GM19324 (cell line): ENCODE measurements around the gene ITPR2.
"Not testable (repeated sequence)": the region's sequence is repeated elsewhere in the genome, so short reads cannot be mapped to it uniquely, and the experiment has no call there.

ENCODE experiments used
- ATAC-seq: cut with Tn5 transposase; IDR thresholded peaks from one replicate; pipeline ENCODE4 v1.9.1; 2021; ENCODE audit warnings: mild to moderate bottlenecking, moderate library complexity; ENCODE audit not compliant: unreplicated experiment, low FRiP score

Gene ITPR2

GRCh38 chr12:26546535-26547314 lies 286.3 kb downstream of the ITPR2 start:
- no peak for ATAC-seq

GRCh38 chr12:26539131-26539530 lies 293.9 kb downstream of the ITPR2 start:
- no peak for ATAC-seq

GRCh38 chr12:26537651-26538050 lies 295.3 kb downstream of the ITPR2 start:
- ATAC-seq: no peak

GRCh38 chr12:26537126-26537525 lies 295.9 kb downstream of the ITPR2 start:
- no peak for ATAC-seq

GRCh38 chr12:26535826-26536225 lies 297.2 kb downstream of the ITPR2 start:
- ATAC-seq: no peak

GRCh38 chr12:26534071-26534470 lies 298.9 kb downstream of the ITPR2 start:
- ATAC-seq: no peak

- no peak for ATAC-seq
These were observed 299.8 kb downstream of the ITPR2 start for GRCh38 chr12:26533211-26533610.

- no peak for ATAC-seq
These were observed 302.5 kb downstream of the ITPR2 start for GRCh38 chr12:26530461-26530860.

GRCh38 chr12:26528943-26529342 lies 304.1 kb downstream of the ITPR2 start:
- ATAC-seq: no peak

- no peak for ATAC-seq
These were observed 305.3 kb downstream of the ITPR2 start for GRCh38 chr12:26527682-26528081.

GRCh38 chr12:26524862-26525465 lies 308.0 kb downstream of the ITPR2 start:
- ATAC-seq: no peak

GRCh38 chr12:26523708-26524150 lies 309.3 kb downstream of the ITPR2 start:
- no peak for ATAC-seq

- ATAC-seq: no peak
These were observed 312.1 kb downstream of the ITPR2 start for GRCh38 chr12:26520869-26521268.

GRCh38 chr12:26520109-26520508 lies 312.9 kb downstream of the ITPR2 start:
- ATAC-seq: no peak

- ATAC-seq: no peak
These were observed 313.5 kb downstream of the ITPR2 start for GRCh38 chr12:26519462-26519861.

GRCh38 chr12:26517320-26517719 lies 315.7 kb downstream of the ITPR2 start:
- not testable (repeated sequence) for ATAC-seq

- no peak for ATAC-seq
These were observed 318.6 kb downstream of the ITPR2 start for GRCh38 chr12:26514364-26514763.

- no peak for ATAC-seq
These were observed 319.5 kb downstream of the ITPR2 start for GRCh38 chr12:26513363-26514043.

- ATAC-seq: no peak
These were observed 320.8 kb downstream of the ITPR2 start for GRCh38 chr12:26512213-26512612.

- no peak for ATAC-seq
These were observed 322.7 kb downstream of the ITPR2 start for GRCh38 chr12:26510354-26510674.

- ATAC-seq: no peak
These were observed 325.4 kb downstream of the ITPR2 start for GRCh38 chr12:26507613-26508012.
